SU-DHL-6 (cell line): Measurements from ENCODE around the gene WDR19.

Source experiments
- CTCF ChIP-seq: fragments of 200-600 bp; sonication (generic); IDR thresholded peaks from one replicate; pipeline ENCODE4 v1.5.1; 2017; ENCODE audit warnings: antibody characterized with exemption, mild to moderate bottlenecking, low read length, moderate library complexity; ENCODE audit not compliant: insufficient read depth, poor library complexity, severe bottlenecking
- EZH2phosphoT487 ChIP-seq: fragments of 200-600 bp; sonication (generic), shearing (Covaris generic); conservative IDR thresholded peaks from 2 replicates; pipeline ENCODE4 v1.6.1; 2018; ENCODE audit warnings: mild to moderate bottlenecking, antibody characterized with exemption, low read length, moderate library complexity, mixed read lengths

GRCh38 chr4:39230462-39230861 is 48.1 kb downstream of the WDR19 start:
- no peak for TF ChIP-seq CTCF
- no peak for TF ChIP-seq EZH2phosphoT487
